Activated CD4-positive, CD25-positive, alpha-beta regulatory T cell treated with anti-CD3 and anti-CD28 coated beads, Interleukin-2, amount 50 U/mL, for 16 hours (primary cell): ENCODE measurements around the gene ADGRB2.

Source experiments
- DNase-seq: peaks from one replicate; pipeline ENCODE4 v3.0.0-alpha.2; 2020; ENCODE audit warnings: low read depth, low spot score

ADGRB2 gene

DNA sequence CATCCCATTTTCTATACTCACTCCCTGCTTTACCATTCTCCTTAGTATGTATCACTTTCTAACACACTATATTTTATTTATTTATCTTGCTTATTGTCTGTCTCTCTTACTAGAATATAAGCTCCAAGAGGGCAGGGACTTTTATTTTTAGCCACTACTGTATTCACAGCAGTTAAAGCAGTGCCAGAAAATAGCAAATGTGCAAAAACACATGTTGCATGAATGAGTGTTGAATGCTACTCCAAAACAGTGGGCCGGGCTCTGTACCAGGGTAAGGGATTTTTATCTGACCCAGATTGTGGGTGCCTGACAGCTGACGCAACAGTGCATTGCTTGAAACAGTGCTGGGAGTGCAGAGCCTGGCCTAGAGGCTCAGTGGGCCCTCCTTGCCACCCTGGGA, 85.0 kb downstream of the ADGRB2 start:
- no peak for DNase-seq

DNA sequence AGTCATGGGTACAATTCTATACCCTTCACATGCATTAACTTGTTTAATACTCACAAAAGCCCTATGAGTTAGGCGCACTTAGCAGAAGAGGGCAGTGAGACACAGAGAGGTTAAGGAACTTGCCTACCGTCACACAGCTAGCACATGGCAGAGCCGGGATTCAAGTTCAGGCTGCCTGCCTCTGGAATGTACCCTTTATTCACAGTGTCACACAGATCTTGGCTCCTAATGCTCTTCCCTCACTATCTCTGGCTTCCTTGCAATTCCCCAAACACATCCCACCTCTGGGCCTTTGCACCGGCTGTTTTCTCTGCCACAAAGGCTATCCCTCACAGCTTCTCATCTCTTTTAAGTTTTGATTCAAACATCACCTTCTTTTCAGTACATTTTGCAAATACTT, 85.5 kb downstream of the ADGRB2 start:
- DNase-seq, result no peak

DNA sequence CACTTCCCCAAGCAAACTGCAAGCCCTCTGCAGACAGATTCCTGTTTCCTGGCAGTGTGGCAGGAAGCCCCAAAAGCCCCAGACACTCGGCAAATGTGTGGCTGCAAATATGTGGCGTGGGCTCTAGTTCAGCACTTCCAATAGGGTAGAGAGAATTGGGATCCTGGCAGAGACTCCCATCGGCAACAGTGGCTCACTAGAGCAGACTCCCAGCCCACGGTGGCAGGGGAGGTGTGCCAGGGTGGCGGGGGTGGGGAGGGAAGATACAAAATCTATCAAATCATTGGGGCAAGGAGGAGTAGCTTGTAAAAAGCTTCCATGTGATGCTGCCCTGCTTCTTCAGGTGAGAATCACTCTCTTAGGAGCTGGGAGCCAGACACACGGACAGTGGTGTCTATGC, 86.2 kb downstream of the ADGRB2 start:
- no peak for DNase-seq

DNA sequence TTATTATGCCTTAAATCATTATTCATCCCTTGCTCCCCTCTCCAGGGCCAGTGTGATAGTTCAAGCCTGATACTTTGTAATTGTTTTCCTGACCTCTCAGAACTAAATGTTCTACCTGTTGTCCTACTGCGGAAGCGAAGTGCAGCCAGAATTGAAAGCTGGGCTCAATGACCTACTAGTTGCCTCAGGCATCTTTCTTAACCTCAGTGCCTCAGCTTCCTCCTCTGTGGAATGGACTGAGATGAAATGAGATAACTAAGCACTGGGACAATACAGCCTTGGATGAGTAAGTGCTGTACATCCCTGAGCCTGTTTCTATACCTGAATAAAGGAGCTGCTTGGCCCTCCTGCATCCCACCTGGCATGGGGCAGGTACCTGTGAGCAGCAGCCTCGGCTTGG, 86.7 kb downstream of the ADGRB2 start:
- no peak for DNase-seq
